ENCODE results near the gene PLA1A.
"Not testable (repeated sequence)": the region's sequence is repeated elsewhere in the genome, so short reads cannot be mapped to it uniquely, and the experiment has no call there.

Gene PLA1A

GRCh38 chr3:119597548-119598288 is at the start of gene PLA1A:
Gene PLA1A (plus strand): TSS chr3:119597885. CDS start chr3:119597914, 29 bp downstream.
- no peak for DNase-seq

GRCh38 chr3:119548341-119548740 is 49.3 kb upstream of the PLA1A start:
- no peak for DNase-seq

- DNase-seq: no peak
Measured at GRCh38 chr3:119550192-119550910, 47.3 kb upstream of the PLA1A start.

GRCh38 chr3:119551598-119551997 is 46.1 kb upstream of the PLA1A start:
- no peak for DNase-seq

- not testable (repeated sequence) for DNase-seq
Measured at GRCh38 chr3:119552928-119553327, 44.8 kb upstream of the PLA1A start.

- DNase-seq: no peak
Measured at GRCh38 chr3:119553823-119554415, 43.8 kb upstream of the PLA1A start.

GRCh38 chr3:119555309-119555735 is 42.4 kb upstream of the PLA1A start:
- no peak for DNase-seq

GRCh38 chr3:119555929-119556328 is 41.8 kb upstream of the PLA1A start:
- no peak for DNase-seq

- DNase-seq: no peak
Measured at GRCh38 chr3:119557192-119557876, 40.4 kb upstream of the PLA1A start.

- DNase-seq: no peak
Measured at GRCh38 chr3:119557877-119558269, 39.8 kb upstream of the PLA1A start.

GRCh38 chr3:119558626-119559317 is 38.9 kb upstream of the PLA1A start:
- DNase-seq: no peak

- DNase-seq: peak; percentile 14
Measured at GRCh38 chr3:119559441-119559963, 38.2 kb upstream of the PLA1A start, which contains the start of gene CD80. Gene CD80 (minus strand): TSS chr3:119559614. CDS start chr3:119557728, 1,886 bp downstream.

- DNase-seq: no peak
Measured at GRCh38 chr3:119560160-119560559, 37.5 kb upstream of the PLA1A start.

- DNase-seq: no peak
Measured at GRCh38 chr3:119562307-119562961, 35.3 kb upstream of the PLA1A start.

GRCh38 chr3:119563334-119563733 is 34.4 kb upstream of the PLA1A start:
- DNase-seq: not testable (repeated sequence)

- no peak for DNase-seq
Measured at GRCh38 chr3:119569156-119569555, 28.5 kb upstream of the PLA1A start.

GRCh38 chr3:119570229-119570628 is 27.5 kb upstream of the PLA1A start:
- DNase-seq: no peak

- DNase-seq: no peak
Measured at GRCh38 chr3:119571230-119571629, 26.5 kb upstream of the PLA1A start.

GRCh38 chr3:119571688-119572087 is 26.0 kb upstream of the PLA1A start:
- no peak for DNase-seq

- DNase-seq: no peak
Measured at GRCh38 chr3:119575507-119575906, 22.2 kb upstream of the PLA1A start.

- peak; percentile 62 for DNase-seq
Measured at GRCh38 chr3:119579366-119580066, 18.2 kb upstream of the PLA1A start, which contains the start of gene ADPRH. Gene ADPRH (plus strand): TSS chr3:119579492. CDS start chr3:119582170, 2,678 bp downstream.
